Parathyroid adenoma (tissue), 2 donors: ENCODE data around the gene ATP1A4.

Experiments
- H2AFZ ChIP-seq: fragments of 300-600 bp; sonication (generic); one replicate; pipeline ENCODE4 v1.7.0; 2017; ENCODE audit warnings: antibody characterized with exemption, mild to moderate bottlenecking
- H3K27ac ChIP-seq: fragments of 300-600 bp; sonication (generic); one replicate; pipeline ENCODE4 v1.7.0; 2017
- H3K27me3 ChIP-seq: fragments of 300-600 bp; sonication (generic); one replicate; pipeline ENCODE4 v1.7.0; 2017; ENCODE audit warnings: low read length; ENCODE audit not compliant: control insufficient read depth, insufficient read depth
- H3K36me3 ChIP-seq: fragments of 300-600 bp; sonication (generic); one replicate; pipeline ENCODE4 v1.7.0; 2017; ENCODE audit warnings: low read length; ENCODE audit not compliant: control insufficient read depth, insufficient read depth
- H3K4me1 ChIP-seq: fragments of 300-600 bp; sonication (generic); one replicate; pipeline ENCODE4 v1.7.0; 2017; ENCODE audit warnings: control low read depth
- H3K4me2 ChIP-seq: fragments of 300-600 bp; sonication (generic); one replicate; pipeline ENCODE4 v1.7.0; 2017; ENCODE audit warnings: low read length
- H3K4me3 ChIP-seq: fragments of 300-600 bp; sonication (generic); one replicate; pipeline ENCODE4 v1.7.0; 2017; ENCODE audit warnings: low read depth, low read length
- H3K79me2 ChIP-seq: fragments of 300-600 bp; sonication (generic); one replicate; pipeline ENCODE4 v1.7.0; 2017; ENCODE audit warnings: control low read depth
- H3K9ac ChIP-seq: fragments of 300-600 bp; sonication (generic); one replicate; pipeline ENCODE4 v1.7.0; 2017; ENCODE audit warnings: mild to moderate bottlenecking
- H3K9me3 ChIP-seq: fragments of 300-600 bp; sonication (generic); one replicate; pipeline ENCODE4 v1.7.0; 2017; ENCODE audit warnings: low read length; ENCODE audit not compliant: control insufficient read depth
- CTCF ChIP-seq: fragments of 300-600 bp; sonication (generic); IDR thresholded peaks from one replicate; pipeline ENCODE4 v1.7.0; 2017; ENCODE audit warnings: antibody characterized with exemption, mild to moderate bottlenecking
- donor health status: primary hyperparathyroidism.

The ATP1A4 gene

GRCh38 chr1:160131803-160132565 is 19.4 kb upstream of the ATP1A4 start:
- Histone ChIP-seq H3K4me3 (no peak overlapping the region), H3K4me2 (no peak overlapping the region), H3K9me3 (no peaks in the 10 kb centered on the region), H3K9ac (no peak overlapping the region), H3K27me3 (no peaks in the 10 kb centered on the region), H3K79me2 (no peaks in the 10 kb centered on the region), H3K27ac (no peak overlapping the region), H3K4me1 (no peaks in the 10 kb centered on the region), H3K36me3 (no peaks in the 10 kb centered on the region), H2AFZ (no peak overlapping the region)
- no peak for TF ChIP-seq CTCF

GRCh38 chr1:160133990-160134770 is 17.2 kb upstream of the ATP1A4 start:
- H2AFZ ChIP-seq, result no peak overlapping the region
- H3K79me2 ChIP-seq, result no peaks in the 10 kb centered on the region
- no peaks in the 10 kb centered on the region for H3K4me1 ChIP-seq
- no peaks in the 10 kb centered on the region for H3K36me3 ChIP-seq
- no peaks in the 10 kb centered on the region for H3K9me3 ChIP-seq
- H3K27me3 ChIP-seq, result no peaks in the 10 kb centered on the region
- H3K4me2 ChIP-seq, result no peak overlapping the region
- H3K4me3 ChIP-seq, result no peak overlapping the region
- TF ChIP-seq CTCF, result no peak
- no peak overlapping the region for H3K9ac ChIP-seq
- no peak overlapping the region for H3K27ac ChIP-seq

DNA sequence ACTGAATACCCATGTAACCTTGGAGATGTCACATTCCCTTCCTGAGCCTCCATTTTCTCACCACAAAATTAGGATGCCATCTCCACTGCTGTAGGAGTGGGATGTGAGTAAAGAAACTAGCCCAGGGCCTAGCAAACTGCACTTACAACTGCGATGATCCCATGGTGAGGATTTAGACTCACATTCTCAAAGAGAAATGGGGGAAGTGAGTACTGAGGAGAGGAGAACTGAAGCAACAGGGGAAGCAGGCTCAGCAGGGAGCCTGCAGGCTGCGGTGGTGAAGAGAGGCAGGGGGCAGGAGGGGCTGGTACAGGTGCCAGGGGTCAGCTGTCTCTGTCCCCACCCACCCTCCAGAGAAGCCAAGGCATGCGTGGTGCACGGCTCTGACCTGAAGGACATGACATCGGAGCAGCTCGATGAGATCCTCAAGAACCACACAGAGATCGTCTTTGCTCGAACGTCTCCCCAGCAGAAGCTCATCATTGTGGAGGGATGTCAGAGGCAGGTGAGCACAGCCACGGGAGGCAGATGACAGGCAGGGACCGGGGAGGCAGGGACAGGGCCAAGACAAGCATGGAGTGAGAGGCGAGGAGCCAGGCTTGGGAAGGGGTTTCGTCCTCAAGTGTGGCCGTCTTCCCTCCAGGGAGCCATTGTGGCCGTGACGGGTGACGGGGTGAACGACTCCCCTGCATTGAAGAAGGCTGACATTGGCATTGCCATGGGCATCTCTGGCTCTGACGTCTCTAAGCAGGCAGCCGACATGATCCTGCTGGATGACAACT is 16.4 kb upstream of the ATP1A4 start:
- H3K4me1 ChIP-seq, result no peaks in the 10 kb centered on the region
- no peak overlapping the region for H3K4me2 ChIP-seq
- H3K4me3 ChIP-seq, result no peak overlapping the region
- TF ChIP-seq CTCF, result no peak
- H3K9me3 ChIP-seq, result no peaks in the 10 kb centered on the region
- no peak overlapping the region for H3K27ac ChIP-seq
- no peak overlapping the region for H3K9ac ChIP-seq
- H2AFZ ChIP-seq, result no peak overlapping the region
- H3K79me2 ChIP-seq, result no peaks in the 10 kb centered on the region
- H3K36me3 ChIP-seq, result no peaks in the 10 kb centered on the region
- H3K27me3 ChIP-seq, result no peaks in the 10 kb centered on the region

GRCh38 chr1:160136121-160136925 is 15.1 kb upstream of the ATP1A4 start:
- H2AFZ ChIP-seq, result no peak overlapping the region
- no peak overlapping the region for H3K27ac ChIP-seq
- H3K79me2 ChIP-seq, result no peaks in the 10 kb centered on the region
- no peaks in the 10 kb centered on the region for H3K9me3 ChIP-seq
- H3K36me3 ChIP-seq, result no peaks in the 10 kb centered on the region
- no peaks in the 10 kb centered on the region for H3K4me1 ChIP-seq
- H3K4me2 ChIP-seq, result no peak overlapping the region
- H3K4me3 ChIP-seq, result no peak overlapping the region
- H3K27me3 ChIP-seq, result no peaks in the 10 kb centered on the region
- TF ChIP-seq CTCF, result no peak
- no peak overlapping the region for H3K9ac ChIP-seq
